ENCODE measurements around the gene SLC17A7.

GRCh38 chr19:49487277-49488045, 46.1 kb upstream of the SLC17A7 start, which contains the start of gene RPL13A:
- no peak for TF ChIP-seq CTCF (IDR thresholded peaks at IDR 0.05; ENCODE audit: extremely low read depth in 1 of 2, insufficient read depth in 1 of 2, low read depth in 1 of 2, low read length in 2 of 2)
- peak; percentile 97 for TF ChIP-seq MAX (IDR thresholded peaks at IDR 0.05; ENCODE audit: insufficient read depth, insufficient read length)
